Liver (tissue), 3 donors: Measurements from ENCODE around the gene IFNAR1.

Source experiments
- GABPA ChIP-seq, 2 donors: IDR thresholded peaks in 1 of 2; conservative IDR thresholded peaks in 1 of 2; 2 replicates each; pipeline ENCODE4 v1.6.1; 2016; ENCODE audit warnings: antibody characterized with exemption in 2 of 2, mild to moderate bottlenecking in 1 of 2, moderate library complexity in 1 of 2
- MAX ChIP-seq: IDR thresholded peaks from 2 replicates; pipeline ENCODE4 v1.6.1; 2016; ENCODE audit warnings: antibody characterized with exemption
- RAD21 ChIP-seq, 2 donors: IDR thresholded peaks; 2 replicates each; pipeline ENCODE4 v1.6.1; 2016; ENCODE audit warnings: antibody characterized with exemption in 2 of 2, mild to moderate bottlenecking in 2 of 2
- TAF1 ChIP-seq: conservative IDR thresholded peaks from 2 replicates; pipeline ENCODE4 v1.6.1; 2016; ENCODE audit warnings: antibody characterized with exemption, mild to moderate bottlenecking
- TF ChIP-seq, protein P1 (sequence below): fragments of 150-350 bp; IDR thresholded peaks from 2 replicates; pipeline ENCODE4 v1.5.1; 2017; ENCODE audit warnings: improper control_type of control experiment, low read depth, low read length; ENCODE audit not compliant: missing input control
- donor health status: healthy.
- donor health status: healthy.

DNA sequence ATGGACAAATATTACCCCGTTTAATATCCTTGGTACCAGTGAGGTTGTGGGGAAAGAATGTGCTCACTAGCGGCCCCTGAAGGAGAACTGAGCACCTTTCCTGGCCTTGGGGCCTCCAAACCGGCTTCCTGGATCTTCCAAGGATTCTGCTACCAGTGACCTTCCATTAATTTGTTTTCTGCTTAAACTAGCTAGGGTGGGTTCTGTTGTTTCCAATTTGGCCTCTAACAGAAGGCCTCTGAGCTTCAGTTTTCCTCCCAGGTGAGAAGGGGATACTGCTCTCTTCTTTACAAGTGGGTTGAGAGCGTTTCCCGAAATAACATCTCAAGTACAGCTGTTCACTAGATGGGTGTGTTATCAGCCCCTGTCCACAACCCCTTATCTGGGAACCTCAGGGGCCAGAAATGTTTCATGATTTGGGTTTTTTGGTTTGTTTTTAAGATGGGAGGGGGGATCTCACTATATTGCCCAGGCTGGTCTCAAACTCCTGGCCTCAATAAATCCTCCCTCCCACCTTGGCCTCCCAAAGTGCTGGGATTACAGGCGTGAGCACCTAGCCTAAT, 61.5 kb downstream of the IFNAR1 start:
- TF ChIP-seq RAD21 (IDR thresholded peaks at IDR 0.05) = no peak
- TF ChIP-seq TAF1 = no peak
- no peak for TF ChIP-seq MAX
- TF ChIP-seq, protein P1, sequence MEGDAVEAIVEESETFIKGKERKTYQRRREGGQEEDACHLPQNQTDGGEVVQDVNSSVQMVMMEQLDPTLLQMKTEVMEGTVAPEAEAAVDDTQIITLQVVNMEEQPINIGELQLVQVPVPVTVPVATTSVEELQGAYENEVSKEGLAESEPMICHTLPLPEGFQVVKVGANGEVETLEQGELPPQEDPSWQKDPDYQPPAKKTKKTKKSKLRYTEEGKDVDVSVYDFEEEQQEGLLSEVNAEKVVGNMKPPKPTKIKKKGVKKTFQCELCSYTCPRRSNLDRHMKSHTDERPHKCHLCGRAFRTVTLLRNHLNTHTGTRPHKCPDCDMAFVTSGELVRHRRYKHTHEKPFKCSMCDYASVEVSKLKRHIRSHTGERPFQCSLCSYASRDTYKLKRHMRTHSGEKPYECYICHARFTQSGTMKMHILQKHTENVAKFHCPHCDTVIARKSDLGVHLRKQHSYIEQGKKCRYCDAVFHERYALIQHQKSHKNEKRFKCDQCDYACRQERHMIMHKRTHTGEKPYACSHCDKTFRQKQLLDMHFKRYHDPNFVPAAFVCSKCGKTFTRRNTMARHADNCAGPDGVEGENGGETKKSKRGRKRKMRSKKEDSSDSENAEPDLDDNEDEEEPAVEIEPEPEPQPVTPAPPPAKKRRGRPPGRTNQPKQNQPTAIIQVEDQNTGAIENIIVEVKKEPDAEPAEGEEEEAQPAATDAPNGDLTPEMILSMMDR = no peak
- no peak for TF ChIP-seq GABPA (IDR thresholded peaks at IDR 0.05 in 1 of 2, conservative IDR thresholded peaks at IDR 0.05 in 1 of 2)
